Esophagus mucosa (tissue), 1 donor: ENCODE results near the gene FLNB. TPM values are rescaled to one million over a fixed set of nuclear protein-coding genes. Genes with fewer than 3 reads are reported as not detected.
"Not testable (repeated sequence)": the region's sequence is repeated elsewhere in the genome, so short reads cannot be mapped to it uniquely, and the experiment has no call there.

Experiments
- ATAC-seq: fragments of 200-7000 bp; cut with Tn5 transposase; one replicate; pipeline ENCODE4 v1.9.1; 2020
- total RNA-seq: library from RNA; stranded (reverse); gene quantifications from one replicate; pipeline ENCODE4 v1.2.4, GENCODE V29; 2023
- donor health status: DM: yes; HTN: yes; CAD: no.

FLNB gene
- total RNA-seq, 1 donor from 2014 or later: 124 TPM

DNA sequence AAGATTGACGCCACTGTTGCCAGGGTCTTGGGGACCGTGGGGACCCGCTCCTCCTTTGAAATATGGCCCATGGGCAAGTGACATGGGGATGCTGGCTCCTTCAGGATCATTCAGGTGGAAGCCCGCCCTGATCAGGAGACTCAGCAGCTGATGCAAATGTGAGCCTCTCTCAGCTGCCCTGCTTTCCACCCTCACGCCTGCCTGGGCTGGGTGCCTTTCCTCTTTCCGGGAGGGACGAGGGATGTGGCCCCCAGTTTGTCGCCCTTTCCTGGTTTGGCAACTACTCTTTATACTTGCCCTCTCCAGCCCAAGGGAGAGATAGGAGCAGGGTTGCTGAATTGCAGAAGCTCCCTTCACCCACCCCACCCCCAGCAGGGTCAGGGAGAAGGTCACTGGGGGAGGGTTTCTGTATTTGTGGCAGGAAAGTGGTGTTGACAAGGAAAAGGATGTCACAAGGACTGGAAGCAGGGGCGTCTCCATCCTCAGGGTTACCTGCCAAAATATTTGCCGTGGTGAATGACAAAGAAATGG is 180.8 kb downstream of the FLNB start:
- ATAC-seq: no peak

DNA sequence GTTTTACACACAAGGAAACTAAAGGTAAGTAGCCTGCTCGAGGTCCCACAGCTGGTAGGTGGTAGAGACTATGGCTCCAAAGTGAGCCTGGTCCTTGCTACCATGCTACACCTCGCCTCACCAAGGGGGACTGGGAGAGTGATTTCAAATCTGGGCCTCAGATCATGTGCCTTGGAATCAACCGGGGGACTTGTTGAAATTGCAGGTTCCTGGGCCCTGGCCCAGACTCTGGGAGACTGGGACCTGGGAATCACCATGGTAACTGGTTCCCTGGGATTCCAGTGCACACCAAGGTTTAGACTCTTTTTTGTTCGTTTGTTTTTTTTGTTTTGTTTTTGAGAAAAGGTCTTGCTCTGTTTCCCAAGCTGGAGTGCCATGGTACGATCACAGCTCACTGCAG is 181.5 kb downstream of the FLNB start:
- no peak for ATAC-seq

DNA sequence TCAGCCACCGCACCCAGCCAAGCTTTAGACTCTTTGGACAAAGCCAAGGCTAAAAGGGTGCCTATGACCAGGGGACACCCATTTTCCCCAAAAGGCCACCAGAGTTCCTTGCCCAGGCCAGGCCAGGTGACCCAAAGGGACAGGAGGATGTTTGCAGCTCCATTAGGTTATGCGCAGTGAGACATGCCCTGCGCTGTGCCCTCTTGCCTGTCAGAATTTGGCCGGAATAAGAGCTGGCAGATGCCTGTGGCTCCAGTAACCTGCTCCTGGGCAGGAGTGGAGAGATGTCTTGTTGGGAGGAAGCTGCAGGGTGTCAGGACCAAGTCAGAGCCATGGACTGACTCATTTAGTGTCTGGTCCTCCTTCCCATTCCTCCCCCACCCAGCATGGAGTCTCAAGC is 182.1 kb downstream of the FLNB start:
- ATAC-seq: no peak

DNA sequence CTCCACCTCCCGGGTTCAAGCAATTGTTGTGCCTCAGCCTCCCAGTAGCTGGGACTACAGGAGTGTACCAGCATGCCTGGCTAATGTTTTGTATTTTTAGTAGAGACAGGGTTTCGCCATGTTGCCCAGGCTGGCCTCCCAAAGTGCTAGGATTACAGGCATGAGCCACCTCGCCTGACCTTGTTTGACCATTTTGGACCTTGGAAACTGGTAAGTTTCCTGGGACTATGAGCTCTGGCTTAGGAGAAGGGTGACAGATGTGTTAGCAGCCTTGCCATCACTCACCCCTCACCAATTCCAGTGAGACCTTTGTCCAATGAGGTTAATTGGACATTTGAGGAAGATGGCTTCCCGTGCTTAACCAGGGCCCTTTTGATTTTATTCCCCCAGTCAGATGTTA is 182.7 kb downstream of the FLNB start:
- ATAC-seq: no peak

DNA sequence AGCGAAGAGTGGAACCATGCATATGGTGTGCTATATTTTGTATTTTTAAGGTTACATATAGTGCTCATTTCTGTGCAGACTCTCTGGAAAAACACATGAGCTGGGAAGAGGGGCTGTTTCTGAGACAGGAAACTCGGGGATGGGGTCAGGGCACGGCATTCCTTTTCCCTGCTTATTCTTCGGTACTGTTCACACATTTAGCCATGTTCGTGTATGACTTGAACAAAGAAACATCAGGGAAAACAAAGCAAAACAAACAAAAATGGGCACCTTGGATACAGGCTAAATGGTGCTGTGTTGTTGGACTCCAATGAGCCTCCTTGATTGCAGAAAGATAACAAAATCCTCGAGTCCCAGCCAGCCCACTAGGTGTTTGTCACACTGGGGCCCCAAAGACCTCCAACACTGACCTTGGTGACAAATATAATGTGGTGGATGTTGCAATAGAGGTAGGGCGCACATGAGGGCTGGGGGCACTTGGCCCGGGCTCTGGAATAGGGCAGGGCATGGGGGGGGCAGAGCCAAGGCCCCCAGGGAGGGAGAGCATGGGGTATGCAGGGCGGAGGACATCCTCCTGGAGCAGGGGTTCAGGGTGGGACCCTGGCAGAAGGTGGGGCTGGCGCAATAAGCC is 183.3 kb downstream of the FLNB start:
- ATAC-seq: no peak

DNA sequence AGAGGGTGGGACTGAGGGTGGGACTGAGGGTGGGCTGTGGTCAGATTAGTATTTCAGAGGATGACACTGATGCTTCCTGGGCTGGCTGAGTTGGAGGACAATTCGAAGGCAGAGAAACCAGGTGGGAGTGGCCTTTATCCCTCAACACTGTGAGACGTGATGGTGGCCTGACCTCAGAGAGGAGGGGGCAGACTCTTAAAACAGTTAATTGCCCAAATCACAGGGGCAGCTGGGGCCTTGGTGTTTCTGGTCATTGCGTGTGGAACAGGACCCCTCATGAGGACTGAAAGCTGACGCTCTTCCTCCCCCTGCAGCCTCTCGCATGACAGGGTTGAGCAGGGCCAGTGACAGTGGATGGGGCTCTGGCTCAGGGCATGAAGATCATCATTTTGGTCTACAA is 183.8 kb downstream of the FLNB start:
- ATAC-seq: no peak

DNA sequence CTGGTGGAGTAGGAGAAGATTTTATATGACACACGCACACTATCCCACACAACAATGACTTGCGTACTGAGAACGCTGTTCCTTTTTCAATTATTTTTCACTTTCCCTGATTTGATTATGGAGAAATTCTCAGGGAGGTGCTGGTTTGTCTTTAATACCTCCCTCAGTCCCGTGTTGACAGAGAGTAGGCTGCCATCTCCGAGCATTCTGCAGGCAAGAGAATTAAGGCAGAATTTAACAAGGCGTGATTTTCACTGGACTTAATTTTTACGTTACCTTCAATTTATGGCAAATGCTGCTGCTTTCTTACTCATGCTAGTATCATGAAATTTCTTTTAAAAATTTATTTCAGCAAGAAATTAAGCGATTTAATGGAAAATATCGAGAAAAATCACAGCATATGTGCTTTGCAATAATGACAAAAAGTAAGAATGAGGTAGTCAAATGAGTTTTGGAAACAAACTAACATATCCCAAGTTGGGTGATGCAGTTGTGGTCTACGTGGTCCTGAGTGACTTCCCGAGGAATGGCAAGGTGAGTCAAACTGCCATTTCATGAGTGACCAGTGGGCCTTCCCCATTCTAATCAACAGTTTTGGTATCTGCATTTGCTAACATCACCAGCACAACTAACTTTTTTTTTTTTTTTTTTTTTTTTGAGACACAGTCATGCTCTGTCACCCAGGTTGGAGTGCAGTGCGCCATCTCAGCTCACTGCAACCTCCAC is 185.6 kb downstream of the FLNB start:
- no peak for ATAC-seq

DNA sequence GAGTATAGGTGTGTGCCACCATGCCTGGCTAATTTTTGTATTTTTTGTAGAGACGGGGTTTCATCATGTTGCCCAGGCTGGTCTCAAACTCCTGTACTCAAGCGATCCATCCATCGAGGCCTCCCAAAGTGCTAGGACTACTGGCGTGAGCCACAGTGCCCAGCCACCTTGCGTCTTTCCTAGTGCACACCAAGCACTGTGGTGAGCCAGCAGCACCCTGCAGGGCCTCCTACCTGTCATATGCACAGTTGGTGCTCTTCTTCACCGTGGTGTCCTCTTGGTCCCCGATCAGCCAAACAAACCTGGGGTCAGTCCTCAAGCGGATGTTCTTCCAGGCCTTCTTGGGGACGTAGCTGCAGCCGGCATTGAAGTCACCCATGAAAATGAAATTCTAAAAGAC is 189.4 kb downstream of the FLNB start:
- ATAC-seq: no peak

DNA sequence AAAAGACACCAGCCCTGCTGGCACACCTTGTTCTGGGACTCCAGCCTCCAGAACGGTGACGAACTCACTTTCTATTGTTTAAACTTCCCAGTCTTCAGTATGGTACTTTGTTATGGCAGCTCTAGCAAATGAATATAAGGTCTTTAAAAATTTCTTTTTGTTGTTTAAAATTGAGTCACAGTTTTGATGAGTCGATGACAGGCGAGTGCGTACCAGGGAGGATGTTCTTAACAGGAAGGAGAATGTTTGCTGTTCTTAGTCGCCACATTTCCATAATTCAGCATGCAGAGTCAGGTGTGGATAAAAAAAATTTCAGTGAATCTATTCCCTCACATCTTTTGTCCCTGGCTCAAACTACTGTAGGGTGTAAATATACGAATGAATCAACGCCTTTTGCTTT is 190.1 kb downstream of the FLNB start:
- peak; percentile 58 for ATAC-seq

DNA sequence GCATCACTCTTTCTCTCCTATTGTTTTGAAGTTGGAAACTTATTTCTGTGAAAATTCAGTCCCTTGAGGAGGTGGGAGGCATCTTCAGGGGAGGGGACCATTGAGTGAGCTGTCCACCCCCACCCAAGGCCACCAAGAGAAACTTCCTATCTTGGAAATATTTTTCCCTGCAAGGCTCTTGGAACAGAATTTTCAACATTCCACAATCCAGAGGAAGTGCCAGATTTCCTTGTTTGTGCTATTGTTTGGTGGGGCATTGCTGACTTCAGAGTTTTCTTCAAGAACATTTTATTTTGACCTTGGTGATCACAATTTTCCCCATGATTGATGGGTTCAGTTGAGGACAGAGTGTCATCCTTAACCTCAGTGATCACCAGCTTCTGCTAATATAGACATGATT is 190.6 kb downstream of the FLNB start:
- ATAC-seq: no peak

DNA sequence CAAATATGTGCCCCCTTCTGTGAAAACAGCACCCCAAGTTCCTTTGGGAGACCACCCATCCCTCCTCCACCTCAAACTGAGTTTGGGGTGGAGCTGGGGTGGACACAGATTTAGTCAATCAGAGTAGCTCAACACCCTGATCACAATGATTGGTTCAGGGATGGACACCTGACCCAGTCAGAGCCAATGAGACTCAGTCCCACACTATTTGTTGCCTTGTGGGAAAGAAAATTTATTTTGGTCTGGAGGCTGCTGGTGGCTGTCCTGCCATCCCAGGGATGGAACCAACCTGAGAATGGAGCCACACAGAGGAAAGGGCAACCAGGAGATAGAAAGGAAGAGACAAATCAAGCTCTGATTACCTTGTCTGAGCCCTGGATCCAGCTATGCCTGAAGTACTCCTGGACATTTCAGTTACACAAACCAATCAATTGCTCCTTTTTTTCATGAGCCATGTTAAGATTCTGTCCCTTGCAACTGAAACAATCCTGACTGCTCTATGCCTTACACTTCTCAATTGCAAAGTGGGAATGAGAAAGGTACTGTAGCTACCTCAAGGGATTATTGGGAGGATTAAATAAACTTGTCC is 192.0 kb downstream of the FLNB start:
- ATAC-seq: no peak

DNA sequence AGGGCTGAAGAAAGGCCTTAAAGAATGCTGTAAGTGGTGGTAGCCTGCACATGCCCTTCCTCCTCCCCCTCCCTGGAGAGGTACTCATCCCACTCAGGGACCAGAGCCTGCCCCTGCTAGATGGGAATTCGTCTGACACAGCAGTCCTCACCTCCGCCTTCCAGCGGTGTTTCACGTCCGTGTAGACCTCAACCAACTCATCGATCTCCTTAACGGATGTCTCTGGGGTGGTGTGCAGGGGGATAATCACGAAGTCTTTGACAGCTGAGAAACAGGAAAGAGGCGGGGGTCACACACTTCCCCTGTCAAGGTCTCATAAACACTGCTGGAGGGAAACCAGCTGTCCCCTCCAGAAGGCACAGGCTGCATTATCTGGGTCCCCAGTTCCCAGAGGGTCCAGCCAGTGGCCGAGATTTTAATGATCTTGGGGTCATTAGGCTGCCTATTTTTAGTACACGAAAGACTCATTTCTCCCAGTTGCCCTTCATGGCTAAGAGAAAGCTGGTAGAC is 192.7 kb downstream of the FLNB start:
- ATAC-seq: no peak

DNA sequence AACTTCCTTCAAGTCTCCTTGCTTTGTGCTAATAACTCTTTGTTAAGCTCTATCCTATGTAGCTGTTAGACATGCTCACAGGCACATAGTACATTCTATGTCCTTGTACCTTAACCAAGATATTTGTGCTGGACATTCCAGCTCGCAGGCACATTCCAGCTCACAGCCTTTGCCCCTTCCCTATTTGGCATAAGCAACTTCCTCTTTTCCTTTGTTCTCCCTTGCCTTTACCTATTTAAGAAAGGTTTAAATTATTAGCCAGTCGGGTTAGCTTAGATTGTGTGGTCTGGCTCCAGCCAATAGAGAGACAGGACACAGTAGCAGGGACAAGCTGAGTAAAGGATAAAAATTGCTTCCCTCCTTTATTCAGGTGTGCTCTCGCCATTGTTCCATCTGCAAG is 193.2 kb downstream of the FLNB start:
- not testable (repeated sequence) for ATAC-seq

DNA sequence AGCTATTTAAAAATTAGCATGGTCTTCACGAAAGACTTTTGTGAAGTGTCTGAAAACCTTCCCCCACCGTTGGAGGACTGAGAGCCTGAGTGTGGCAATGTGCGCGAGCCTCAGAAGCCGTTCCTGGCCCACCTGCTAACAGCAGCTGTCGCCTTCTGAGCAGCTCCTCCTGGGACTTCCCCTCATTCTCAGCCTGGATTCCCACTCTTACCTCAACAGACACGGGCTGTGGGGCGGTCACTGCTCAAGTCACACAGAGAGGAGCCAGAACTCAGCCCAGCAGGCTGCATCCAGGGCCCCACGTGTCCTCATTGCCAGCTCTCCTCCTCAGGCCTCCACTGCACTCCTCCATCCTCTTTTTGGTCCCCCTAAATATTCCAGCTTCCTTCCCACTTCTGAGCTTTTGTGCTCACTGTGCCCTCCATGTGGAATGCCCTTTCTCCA is 194.7 kb downstream of the FLNB start:
- ATAC-seq: no peak

DNA sequence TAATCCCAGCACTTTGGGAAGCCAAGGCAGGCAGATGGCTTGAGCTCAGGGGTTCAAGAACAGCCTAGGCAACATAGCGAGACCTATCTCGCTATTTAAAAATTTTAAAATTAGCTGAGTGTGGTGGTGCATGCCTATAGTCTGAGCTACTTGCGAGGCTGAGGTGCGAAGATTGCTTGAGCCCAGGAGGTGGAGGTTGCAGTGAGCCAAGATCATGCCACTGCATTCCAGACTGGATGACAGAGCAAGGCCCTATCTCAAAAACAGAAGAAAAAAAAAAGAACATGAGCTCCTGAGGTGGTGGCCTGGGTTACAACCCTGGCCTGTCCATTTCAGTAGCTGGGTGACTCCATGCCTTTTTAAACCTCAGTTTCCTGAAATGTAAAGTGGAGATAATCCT is 195.3 kb downstream of the FLNB start:
- ATAC-seq: no peak

DNA sequence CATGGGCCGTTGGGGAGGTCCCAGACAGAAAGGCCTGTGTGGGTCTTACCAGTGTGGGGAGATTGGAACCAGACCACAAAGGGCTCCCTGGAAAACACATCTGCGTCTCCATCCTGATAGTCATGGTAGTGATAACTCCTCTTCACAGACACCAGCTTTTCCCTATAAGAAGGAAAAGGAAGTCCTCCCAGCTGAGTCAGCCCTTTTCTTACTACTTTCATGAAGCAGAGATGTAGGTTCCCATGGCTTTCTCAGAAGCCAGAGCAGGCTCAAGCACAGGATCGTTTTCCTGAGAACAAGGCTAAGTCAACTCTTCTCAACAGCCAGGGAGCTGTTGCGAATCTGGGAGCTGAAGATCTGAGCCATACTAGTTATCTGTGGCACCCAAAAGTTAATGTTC is 196.5 kb downstream of the FLNB start:
- ATAC-seq: no peak

DNA sequence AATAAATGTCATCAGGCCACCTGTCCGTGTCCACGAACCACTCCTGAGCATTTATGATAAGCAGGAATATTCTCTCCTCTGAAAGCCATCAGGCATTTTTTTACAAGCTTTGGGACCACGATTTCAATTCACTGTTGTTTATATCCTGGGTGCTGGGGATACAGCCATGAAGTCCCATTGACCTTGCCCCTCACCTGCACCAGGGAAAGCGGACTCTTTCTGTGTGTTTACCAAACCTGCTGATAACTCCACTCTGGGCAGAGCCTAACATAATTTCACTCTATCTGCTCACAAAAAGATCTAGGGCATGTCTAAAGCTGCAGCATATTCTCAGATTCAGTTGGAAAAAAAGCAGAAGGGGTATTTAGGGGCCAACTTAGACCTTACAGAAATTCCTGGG is 197.8 kb downstream of the FLNB start:
- ATAC-seq: no peak

DNA sequence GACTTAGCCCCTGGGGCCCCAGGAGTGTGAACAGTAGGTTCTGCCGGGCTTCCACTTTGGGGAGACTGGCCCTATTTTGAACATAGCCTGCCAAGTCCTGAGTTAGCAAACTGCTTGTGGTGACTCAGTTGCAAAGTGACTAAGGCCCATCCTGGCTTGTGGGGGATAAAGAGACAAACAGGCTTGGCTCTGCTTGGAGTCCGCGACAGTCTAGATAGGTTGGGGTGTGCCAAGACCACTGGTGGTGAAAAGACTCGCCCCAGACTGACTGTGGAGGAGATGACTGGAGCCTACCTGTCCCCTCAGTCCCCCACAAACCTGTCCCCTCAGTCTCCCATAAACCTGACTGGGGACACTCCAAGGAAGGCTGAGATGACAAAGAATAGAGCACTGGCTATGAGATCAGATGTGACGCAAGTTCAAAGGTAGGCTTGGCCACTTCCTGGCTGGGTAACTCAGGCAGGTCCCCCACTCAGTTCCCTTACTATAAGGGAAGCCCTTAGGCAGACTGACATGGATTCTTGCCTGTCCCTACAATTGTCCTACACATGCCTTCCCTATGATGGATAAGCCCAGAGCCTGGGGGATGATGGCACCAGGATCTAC is 198.3 kb downstream of the FLNB start:
- ATAC-seq: peak; percentile 79

DNA sequence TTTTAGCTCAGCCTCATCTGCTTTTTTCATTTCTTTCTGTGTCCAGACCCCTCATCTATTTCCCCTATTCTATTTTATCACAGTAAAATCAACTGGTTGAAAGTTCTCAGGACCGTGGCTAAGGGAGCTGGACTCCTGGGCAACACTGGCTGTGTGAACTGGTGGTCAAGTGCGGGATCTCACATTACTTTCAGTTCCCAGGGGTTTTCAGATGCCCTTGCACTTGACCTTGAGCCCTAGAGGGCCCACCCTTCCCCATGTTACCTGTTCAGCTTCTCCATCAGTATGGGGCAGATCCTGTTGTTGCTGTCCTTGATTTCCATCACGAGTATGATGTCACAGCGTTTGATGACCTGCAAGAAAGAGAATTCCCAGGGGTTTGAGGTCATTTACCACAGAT is 199.7 kb downstream of the FLNB start:
- ATAC-seq: no peak

DNA sequence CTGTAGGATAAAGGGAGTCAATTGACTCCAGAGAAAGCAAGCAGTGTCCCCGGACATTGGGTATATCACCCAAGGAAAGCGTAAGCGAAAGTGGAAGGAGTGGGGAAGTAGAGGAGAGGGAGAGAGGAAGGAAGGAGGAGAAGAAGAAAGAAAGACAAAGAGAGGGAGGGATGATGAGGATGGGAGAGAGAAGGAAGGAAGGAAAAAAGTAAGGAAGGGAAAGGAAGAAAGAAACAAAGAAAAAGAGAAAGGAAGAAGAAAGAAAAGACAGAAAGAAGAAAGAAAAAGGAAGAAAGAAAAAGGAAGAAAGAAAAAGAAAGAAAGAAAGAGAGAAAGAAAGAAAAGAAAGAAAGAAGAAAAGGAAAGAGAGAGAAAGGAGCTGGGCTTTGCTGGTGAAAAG is 201.7 kb downstream of the FLNB start:
- no peak for ATAC-seq

DNA sequence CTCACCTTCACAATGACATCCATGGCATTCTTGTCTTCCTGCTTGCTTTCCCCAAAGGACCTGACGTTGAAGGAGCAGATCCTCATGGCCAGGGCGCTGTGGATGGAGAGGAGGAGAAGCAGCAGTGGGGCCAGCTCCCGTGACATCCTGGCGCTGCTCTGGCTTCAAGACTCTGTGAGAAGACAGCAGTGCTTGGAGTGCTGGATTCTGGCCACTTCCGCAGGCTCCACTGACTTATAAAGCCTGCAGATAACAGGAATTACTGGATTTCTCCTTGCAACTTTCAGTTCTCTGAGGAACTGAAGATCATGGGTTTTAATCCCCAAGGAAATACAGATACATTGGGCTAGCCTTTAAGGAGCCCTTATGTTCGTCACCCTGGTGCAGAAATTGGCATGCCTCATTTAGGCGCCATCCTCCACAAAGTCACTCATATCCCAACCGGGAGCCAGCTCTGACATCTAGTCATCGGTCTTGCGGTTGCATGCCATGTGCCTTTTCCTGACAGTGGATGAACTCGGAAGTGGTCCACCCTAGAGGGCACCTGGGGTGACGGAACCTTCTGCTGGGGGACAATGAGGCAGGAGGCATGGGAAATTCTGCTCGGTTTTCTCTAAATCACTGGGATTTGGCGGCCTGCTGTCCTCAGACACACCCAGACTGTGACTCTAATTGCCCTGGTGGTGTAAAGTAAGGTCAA is 202.7 kb downstream of the FLNB start, which contains the start of gene DNASE1L3:
Gene DNASE1L3, minus strand, starts transcription at position 212 of the 700 bp plus-strand sequence. Its CDS starts 66 bp downstream, at position 146.
- ATAC-seq: no peak
